NCI-H2107 treated with DMSO at 0.1 percent for 48 hours (cell line): ENCODE measurements around the gene SH2D1B.
"Not testable (repeated sequence)": the region's sequence is repeated elsewhere in the genome, so short reads cannot be mapped to it uniquely, and the experiment has no call there.

Source experiments
- DNase-seq: peaks from one replicate; lab custom pipeline; 2025; ENCODE audit not compliant: unreplicated experiment; lab: John Stamatoyannopoulos, UW

The SH2D1B gene, protein sequence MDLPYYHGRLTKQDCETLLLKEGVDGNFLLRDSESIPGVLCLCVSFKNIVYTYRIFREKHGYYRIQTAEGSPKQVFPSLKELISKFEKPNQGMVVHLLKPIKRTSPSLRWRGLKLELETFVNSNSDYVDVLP

DNA sequence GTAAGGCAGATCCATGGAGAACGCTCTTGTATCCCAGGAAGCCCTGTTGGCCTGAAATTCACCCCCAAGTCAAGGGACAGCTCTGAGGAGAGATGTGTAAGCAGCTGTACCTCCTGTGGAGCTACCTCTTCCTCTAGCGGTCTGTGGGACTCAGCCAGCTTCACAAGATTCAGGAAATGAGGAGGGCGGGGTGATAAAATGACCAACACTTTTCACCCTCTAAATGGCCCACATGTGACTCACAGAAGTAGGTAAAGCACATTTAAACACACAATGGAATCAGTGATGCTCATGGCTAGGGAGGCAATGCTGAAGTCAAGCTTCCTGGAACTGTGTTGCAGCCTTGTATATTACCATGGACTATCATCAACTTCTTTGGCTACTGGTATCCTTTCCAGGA is at the start of gene SH2D1B:
SH2D1B (minus strand) TSS at position 135 of the 400 bp plus-strand sequence; CDS start at position 15, 120 bp downstream.
- DNase-seq = no peak

DNA sequence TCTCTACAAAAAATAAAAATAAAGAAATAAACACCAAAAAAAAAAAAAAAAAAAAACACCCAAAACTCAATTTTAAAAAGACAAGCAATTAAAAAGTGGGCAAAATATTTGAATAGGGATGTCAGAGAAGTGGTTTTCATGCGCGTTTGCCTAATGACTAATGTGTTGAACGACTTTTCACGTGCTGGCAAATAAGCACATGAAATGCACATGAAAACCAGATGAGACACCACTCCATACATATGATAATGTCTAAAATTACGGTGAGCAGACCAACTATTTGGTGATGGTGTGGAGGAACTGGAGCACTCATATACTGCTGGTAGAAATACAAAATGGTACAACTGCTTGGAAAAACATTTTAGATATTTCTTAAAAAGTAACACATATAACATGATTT is 46.3 kb upstream of the SH2D1B start:
- no peak for DNase-seq

DNA sequence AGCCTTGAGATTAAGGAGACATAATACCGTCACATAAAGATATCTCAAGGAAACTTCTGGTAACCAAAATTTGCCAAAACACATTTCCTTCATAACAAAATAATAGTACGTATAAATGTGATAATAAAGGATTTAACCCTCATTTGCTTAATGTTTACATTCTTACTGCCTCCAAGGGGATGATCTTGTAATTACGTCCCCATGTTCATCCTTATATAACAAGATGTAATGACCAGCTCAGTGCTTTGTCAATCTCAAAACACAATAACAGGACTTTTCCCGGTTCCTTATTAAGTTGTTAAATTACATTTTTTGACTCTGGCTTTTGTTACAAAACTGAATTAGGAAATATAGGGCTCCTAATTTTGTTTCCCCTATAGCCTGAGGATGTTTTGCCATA is 44.4 kb upstream of the SH2D1B start:
- no peak for DNase-seq

DNA sequence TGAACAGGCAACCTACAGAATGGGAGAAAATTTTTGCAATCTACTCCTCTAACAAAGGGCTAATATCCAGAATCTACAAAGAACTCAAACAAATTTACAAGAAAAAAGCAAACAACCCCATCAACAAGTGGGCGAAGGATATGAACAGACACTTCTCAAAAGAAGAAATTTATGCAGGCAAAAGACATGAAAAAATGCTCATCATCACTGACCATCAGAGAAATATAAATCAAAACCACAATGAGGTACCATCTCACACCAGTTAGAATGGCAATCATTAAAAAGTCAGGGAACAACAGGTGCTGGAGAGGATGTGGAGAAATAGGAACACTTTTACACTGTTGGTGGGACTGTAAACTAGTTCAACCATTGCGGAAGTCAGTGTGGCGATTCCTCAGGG is 42.4 kb upstream of the SH2D1B start:
- not testable (repeated sequence) for DNase-seq

DNA sequence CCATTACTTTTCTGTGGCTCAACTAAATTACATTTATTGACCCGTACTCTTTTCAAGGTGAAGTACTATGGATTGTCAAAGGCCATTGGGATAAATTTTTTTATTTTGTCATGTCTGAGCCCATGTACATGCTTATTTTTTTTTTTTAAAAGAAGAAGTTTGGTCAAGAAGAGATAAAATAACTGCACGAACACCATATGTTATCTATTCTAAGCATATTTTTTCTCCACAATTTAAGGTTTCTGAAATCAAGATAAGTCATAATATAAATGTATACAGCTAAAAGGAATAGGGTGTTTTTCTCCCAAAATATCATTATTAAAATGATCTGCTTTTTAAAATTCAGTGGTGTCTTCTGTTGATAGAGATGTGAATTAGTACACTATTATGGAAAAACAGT is 35.0 kb upstream of the SH2D1B start:
- DNase-seq = no peak

DNA sequence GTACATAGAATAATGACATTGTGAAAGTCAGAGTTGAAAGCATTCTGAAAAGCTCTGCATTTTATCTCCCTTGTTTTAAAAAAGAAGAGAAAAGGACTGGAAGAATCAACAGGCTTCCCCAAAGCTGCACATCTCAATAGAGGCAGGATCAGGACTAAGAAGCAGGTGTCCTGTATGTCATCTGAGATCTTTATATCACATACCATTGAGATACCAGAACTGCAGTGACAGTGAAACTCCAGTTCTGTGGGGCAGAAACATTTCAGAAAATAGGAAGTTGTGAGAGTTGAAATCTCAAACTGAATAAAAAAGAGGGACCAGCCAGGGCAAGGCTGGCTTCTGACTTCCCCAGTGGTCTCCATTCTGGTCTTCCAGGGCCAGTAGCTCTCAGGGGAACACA is 33.0 kb upstream of the SH2D1B start:
- no peak for DNase-seq

DNA sequence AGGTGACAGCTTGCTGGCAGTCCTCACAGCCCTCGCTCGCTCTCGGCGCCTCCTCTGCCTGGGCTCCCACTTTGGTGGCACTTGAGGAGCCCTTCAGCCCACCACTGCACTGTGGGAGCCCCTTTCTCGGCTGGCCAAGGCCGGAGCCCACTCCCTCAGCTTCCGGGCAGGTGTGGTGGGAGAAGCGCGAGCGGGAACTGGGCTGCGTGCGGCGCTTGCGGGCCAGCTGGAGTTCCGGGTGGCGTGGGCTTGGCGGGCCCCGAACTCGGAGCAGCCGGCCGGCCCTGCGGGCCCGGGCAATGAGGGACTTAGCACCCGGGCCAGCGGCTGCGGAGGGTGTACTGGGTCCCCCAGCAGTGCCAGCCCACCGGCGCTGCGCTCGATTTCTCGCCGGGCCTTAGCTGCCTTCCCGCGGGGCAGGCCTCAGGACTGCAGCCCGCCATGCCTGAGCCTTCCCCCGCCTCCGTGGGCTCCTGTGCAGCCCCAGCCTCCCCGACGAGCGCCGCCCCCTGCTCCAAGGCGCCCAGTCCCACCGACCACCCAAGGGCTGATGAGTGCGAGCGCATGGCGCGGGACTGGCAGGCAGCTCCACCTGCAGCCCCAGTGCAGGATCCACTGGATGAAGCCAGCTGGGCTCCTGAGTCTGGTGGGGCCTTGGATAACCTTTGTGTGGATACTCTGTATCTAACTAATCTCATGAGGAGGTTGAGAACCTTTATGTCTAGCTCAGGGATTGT is 21.2 kb upstream of the SH2D1B start:
- DNase-seq = not testable (repeated sequence)

DNA sequence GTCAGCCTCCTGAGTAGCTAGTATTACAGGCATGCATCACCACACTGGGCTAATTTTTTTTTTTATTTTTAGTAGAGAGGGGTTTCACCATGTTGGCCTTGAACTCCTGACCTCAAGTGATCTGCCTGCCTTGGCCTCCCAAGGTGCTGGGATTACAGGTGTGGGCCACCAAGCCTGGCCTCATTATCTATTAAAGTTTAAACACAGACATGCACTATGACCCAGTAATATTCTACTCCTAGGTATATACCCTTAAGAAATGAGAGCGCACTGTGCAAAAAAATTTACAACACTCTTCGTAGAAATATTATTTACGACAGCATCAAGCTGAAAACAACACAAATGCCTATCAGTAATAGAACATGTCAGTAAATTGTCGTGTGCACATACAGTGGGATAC is 18.6 kb upstream of the SH2D1B start:
- no peak for DNase-seq

DNA sequence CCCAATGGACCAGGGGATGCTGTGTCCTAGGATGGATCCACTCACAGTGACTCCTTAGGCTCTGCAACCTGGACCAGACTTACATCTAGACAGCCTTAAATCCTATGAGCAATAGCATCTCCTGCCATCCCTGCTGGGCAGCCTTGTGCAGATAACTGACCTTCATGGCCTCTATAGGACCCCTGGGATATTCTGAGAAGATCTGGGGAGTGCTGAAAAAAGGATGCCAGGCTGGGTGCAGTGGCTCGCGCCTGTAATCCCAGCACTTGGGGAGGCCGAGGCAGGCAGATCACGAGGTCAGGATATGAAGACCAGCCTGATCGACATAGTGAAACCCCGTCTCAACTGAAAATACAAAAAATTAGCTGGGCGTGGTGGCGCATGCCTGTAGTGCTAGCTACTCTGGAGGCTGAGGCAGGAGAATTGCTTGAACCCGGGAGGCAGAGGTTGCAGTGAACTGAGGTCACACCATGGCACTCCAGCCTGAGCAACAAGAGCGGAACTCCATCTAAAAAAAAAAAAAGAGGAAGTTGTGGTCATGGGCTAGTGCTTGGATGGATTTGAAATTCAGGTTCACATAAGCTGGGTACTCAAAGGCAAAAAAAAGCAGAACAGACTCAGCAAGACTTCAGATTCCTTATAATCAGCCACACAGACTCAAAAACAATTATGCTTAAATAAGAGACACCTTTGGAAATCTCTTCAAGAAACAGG is 10.9 kb upstream of the SH2D1B start:
- DNase-seq = no peak

DNA sequence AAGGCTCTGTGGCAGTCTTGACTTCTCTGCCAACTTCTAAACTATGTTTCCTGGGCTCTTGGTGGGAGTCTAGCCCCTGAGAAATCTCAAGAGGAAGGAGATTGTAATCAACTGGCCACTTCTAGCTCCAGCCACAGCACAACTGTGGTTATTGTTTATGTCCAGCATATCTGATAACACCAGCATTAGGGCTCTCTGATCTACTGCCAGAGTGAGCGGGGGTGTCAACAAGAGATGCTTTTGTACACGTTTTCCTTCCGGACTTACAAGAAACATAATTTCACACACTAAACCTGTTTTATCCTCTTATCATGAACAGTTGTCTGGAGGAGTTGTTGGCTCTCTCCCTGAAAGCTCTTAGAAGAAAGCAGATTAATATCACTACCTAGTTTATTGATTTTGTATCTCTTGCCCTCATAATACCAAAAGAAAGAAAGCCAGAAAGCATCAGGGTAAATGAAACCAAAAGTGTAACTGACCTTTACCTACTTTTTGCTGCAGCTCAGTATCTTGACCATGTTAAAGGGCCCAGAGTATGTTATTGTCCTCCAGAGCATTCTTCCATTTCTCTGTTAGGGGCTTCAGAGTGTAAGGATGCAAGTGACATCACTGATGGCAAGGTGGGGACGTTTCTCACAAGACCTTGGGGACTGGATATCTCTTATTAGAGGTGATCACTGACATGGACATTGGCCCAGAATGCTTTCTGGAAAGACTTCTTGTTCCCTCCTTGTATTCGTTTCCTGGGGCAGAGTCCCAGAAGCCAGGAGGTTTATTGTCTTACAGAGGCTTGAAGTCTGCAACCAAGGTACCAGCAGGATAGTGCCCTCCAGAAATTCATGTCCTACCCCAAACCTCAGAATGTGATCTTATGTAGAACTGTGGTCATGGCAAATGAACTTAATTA is 9.6 kb upstream of the SH2D1B start:
- no peak for DNase-seq

DNA sequence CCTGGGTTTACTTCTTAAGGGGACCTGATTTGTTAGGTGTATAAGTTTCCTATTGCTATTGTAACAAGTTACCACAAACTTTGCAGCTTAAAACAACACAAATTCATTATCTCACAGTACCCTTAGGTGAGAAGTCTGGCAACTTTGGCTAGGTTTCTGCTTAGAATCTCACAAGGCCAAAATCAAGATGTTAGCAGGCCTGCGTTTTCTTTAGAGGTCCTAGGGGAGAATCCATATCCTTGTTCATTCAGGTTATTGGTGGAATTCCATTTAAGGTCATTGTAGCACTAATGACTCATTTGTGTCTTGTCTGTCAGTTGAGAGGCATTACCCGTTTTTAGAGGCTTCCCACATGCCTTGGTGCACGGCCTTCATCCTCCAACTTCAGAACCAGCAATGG is 8.2 kb upstream of the SH2D1B start:
- DNase-seq = no peak

DNA sequence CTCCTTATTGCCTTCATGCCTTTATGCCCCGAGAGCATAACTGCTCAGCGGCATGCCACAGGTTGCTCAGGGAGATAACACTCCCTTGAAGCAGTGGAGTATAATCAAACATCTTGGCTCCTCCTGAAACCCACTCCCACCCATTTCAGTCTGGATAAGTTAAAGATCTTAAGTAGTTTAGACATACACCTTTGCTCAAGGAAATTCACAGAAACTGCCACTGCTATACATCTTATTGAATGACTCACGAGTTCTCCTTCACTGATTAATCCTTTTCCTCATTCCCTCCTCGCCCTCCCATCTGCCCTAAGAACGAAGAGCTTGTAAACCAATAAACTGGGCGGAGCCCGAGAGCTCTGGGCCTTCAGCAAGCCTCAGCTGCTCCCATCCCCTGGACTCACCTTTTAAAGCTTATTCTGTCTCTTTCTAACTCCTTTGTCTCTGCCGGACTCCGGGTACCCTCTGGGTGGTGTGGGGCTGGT is 7.6 kb upstream of the SH2D1B start:
- DNase-seq = not testable (repeated sequence)

DNA sequence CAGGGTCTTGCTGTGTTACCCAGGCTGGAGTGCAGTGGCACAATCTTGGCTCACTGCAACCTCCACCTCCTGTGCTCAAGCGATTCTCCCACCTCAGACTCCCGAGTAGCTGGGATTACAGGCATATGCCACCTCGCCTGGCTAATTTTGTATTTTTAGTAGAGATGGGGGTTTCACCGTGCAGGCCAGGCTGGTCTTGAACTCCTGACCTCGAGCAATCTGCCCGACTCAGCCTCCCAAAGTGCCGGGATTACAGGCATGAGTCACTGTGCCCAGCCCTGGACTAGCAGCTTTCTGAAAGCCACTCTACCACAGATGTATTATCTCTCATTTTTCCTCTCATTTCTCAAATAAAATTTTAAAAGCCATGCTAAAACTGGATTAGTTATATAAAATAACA is 6.6 kb upstream of the SH2D1B start:
- not testable (repeated sequence) for DNase-seq

DNA sequence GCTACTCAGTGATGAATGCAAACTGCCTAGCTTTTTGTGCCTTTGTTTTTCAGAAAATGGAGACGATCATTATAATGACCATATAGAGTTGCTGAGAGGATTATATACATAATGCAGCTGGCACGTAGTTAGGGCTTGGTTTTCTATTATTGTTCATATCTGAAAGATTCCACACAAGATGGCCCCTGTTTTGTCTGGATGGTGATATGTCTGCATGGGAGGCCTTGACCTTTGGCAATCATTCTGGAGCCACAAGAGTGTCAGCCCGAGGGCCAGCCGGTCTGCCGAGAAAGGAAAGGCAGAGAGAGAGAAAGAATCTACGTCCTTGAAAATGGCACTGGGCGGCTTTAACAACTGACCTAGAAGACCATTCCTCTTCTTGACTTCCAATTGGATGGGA is 5.7 kb upstream of the SH2D1B start:
- DNase-seq = no peak

DNA sequence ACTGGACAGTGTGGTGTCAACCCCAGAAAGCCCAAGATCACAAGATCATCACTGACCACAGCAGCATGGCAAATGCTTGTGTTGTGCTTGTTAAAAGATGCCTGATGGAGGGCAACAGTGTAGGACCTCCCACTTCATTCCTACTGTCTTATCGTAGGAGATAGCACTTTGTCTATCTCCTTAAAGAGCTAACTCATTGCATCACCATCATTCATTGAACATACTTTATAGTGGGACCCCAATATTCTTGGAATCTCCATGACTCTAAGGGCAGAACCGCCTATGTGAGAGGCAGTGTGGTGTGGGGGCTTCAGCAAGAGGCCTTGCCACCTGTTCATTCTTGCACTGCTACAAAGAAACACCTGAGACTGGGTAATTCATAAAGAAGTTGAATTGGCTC is 5.0 kb upstream of the SH2D1B start:
- no peak for DNase-seq

DNA sequence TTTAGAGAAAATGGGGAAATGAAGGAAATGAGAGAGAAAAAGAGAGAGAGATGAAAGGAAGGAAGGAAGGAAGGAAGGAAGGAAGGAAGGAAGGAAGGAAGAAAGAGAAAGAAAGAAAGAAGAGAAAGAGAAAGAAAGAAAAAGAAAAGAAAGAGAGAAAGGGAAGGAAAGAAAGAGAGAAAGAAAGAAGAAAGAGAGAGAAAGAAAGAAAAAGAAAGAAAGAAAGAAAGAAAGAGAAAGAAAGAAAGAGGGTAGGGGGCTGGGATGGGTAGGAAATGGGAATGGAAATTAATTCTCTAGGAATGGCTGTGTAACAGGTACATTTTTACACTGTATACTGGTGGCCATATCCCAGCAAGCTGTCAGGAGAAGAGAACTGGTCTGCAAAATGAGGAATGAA is 4.3 kb upstream of the SH2D1B start:
- no peak for DNase-seq

DNA sequence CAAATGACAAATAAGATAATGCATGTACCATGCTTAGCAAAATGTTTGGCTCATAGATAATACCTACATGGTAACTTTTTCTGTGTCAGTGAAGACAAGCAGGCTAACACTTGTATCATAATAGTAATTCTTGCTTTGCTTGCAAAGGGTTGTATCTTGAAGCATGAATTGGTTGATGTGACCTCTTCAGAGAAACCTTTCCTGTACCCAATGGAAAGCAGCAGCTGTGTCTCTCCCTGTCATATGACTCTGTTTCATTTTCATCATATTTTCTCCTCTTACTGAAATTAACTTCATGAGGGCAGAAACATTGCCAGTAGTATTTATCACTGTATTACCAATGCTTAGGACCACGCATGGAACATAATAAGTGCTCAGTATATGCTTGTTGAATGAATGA is 4.4 kb downstream of the SH2D1B start:
- DNase-seq = no peak

DNA sequence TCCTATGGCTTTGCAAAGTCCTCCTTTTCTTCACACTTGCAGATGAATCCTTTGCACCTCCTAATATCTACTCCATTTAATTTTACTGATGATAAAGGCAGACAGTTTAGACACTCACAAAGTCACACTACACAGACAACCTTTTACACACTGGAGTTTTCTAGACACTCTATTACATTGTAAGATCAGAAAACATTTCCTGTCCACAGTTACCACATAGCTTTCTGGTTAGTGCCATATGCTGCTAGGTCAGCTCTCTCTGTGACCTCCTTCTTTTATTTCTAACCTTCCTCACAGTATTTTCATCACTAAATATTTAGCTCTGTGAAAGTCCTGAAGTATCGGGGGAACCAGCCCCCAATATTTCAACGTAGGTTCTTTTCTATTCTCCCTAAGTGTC is 5.1 kb downstream of the SH2D1B start:
- DNase-seq = no peak

DNA sequence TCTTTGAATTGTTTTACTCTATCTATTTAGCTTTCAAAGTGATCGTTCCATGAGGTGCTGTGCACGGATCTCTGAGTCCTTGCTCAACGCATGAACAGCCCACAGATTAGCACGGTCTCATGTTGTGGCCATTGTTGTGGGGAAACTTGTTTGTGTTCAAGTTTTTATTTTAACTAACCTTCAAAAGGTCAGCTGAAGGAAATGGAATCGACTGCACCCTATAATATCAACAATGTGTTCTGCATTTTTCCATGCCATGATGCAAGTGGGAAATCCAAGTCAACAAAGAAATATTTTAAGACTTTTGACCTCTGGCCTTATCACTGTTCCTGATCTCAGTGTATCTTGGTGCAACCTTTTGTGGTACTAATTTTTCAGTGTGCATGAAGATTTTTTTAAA is 6.1 kb downstream of the SH2D1B start:
- no peak for DNase-seq

DNA sequence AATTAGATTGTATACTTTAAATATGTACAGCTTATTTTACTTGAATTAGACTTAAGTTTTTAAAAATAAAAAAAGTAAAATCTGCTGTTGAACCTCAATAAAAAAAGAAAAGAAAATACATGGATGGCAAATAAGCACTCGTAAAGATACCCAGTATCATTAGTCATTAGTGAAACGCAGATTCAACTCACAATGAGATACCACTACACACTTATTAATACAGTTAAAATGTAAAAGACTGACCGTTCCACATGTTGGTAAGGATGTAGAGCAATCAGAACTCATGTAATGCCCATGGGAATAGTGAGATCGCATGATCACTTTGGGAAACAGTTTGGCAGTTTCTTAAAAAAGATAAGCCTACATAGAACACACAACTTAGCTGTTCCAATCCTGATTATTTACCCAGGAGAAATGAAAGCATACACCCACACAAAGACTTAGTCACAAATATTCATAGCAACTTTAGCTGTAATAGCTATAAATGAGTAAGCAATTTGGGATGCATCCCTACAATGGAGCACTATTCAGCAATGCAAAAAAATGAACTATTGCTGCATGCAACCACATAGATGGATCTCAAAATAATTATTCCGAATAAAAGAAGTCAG is 7.3 kb downstream of the SH2D1B start:
- no peak for DNase-seq
